Measurements from ENCODE around the gene HNF4A.

The HNF4A gene

GRCh38 chr20:44390280-44390679 is 34.8 kb downstream of the HNF4A start:
- DNase-seq (ENCODE audit: extremely low read depth in 1 of 2, low read depth in 1 of 2): no peak

- DNase-seq (ENCODE audit: extremely low read depth in 1 of 2, low read depth in 1 of 2): no peak
Observed at GRCh38 chr20:44392088-44392775, 36.7 kb downstream of the HNF4A start.

GRCh38 chr20:44392776-44393607 is 37.5 kb downstream of the HNF4A start:
- DNase-seq (ENCODE audit: extremely low read depth in 1 of 2, low read depth in 1 of 2): no peak

GRCh38 chr20:44393608-44394451 is 38.3 kb downstream of the HNF4A start:
- DNase-seq (ENCODE audit: extremely low read depth in 1 of 2, low read depth in 1 of 2): no peak

GRCh38 chr20:44394452-44394701 is 38.9 kb downstream of the HNF4A start:
- no peak for DNase-seq (ENCODE audit: extremely low read depth in 1 of 2, low read depth in 1 of 2)

GRCh38 chr20:44394702-44395460 is 39.4 kb downstream of the HNF4A start:
- DNase-seq (ENCODE audit: extremely low read depth in 1 of 2, low read depth in 1 of 2): no peak

GRCh38 chr20:44395461-44396340 is 40.2 kb downstream of the HNF4A start:
- no peak for DNase-seq (ENCODE audit: extremely low read depth in 1 of 2, low read depth in 1 of 2)

- DNase-seq (ENCODE audit: extremely low read depth in 1 of 2, low read depth in 1 of 2): no peak
Observed at GRCh38 chr20:44396369-44397130, 41.1 kb downstream of the HNF4A start.

GRCh38 chr20:44398335-44398734 is 42.8 kb downstream of the HNF4A start:
- DNase-seq (ENCODE audit: extremely low read depth in 1 of 2, low read depth in 1 of 2): no peak

GRCh38 chr20:44399446-44399845 is 43.9 kb downstream of the HNF4A start:
- no peak for DNase-seq (ENCODE audit: extremely low read depth in 1 of 2, low read depth in 1 of 2)

- no peak for DNase-seq (ENCODE audit: extremely low read depth in 1 of 2, low read depth in 1 of 2)
Observed at GRCh38 chr20:44400671-44400969, 45.1 kb downstream of the HNF4A start.

- no peak for DNase-seq (ENCODE audit: extremely low read depth in 1 of 2, low read depth in 1 of 2)
Observed at GRCh38 chr20:44400970-44401769, 45.7 kb downstream of the HNF4A start.

GRCh38 chr20:44401770-44402390 is 46.4 kb downstream of the HNF4A start:
- no peak for DNase-seq (ENCODE audit: extremely low read depth in 1 of 2, low read depth in 1 of 2)

GRCh38 chr20:44402391-44403193 is 47.1 kb downstream of the HNF4A start:
- no peak for DNase-seq (ENCODE audit: extremely low read depth in 1 of 2, low read depth in 1 of 2)

GRCh38 chr20:44403194-44404112 is 48.0 kb downstream of the HNF4A start:
- DNase-seq (ENCODE audit: extremely low read depth in 1 of 2, low read depth in 1 of 2): no peak

Data from activated CD8-positive, alpha-beta memory T cell treated with anti-CD3 and anti-CD28 coated beads for 1 hour (primary cell).